ENCODE data around the gene FER. TPM values are rescaled to one million over a fixed set of nuclear protein-coding genes. Genes with fewer than 3 reads are reported as not detected.

FER gene
- polyA plus RNA-seq, 1 of the 3 experiments (the other 2 are of a cell fraction) = 1.8 TPM

GRCh38 chr5:108950276-108950675 is 202.6 kb downstream of the FER start:
- peaks cover 4% of the 10 kb centered on the region for H3F3A ChIP-seq (replicated peaks; ENCODE audit: insufficient read depth)
- H3K9me2 ChIP-seq = no peaks in the 10 kb centered on the region; the same call in 1 of the 2 replicates
- H3K4me2 ChIP-seq = no peak overlapping the region
- H3K27me3 ChIP-seq (ENCODE audit: insufficient read depth) = no peaks in the 10 kb centered on the region
- no peaks in the 10 kb centered on the region for H3K79me2 ChIP-seq (ENCODE audit: insufficient read depth)
- H3K4me1 ChIP-seq (ENCODE audit: control insufficient read depth in 1 of 2, insufficient read depth in 2 of 2, low read depth in 1 of 2, low read length in 1 of 2) = peaks cover 0 to 6% of the 10 kb centered on the region in 2 experiments; a peak in 1 of 4 replicates
- no peak overlapping the region for H3K9ac ChIP-seq
- no peaks in the 10 kb centered on the region for H4K20me1 ChIP-seq (ENCODE audit: insufficient read depth)
- ChIA-PET POLR2A (no interaction called here), CTCF (no interaction called here)
- H2AFZ ChIP-seq (ENCODE audit: low read depth) = no peak overlapping the region
- 94% methylated on average over 2 of the region's 2 CpGs for whole genome bisulfite sequencing (ENCODE audit: low lambda C conversion rate)
- no peak for DNase-seq
- no peak overlapping the region for H3K27ac ChIP-seq (ENCODE audit: low read depth in 2 of 2, low read length in 1 of 2)
- TF ChIP-seq EZH2phosphoT487 (IDR thresholded peaks at IDR 0.05; ENCODE audit: borderline replicate concordance, low read depth) (no peak), EP300 (IDR thresholded peaks at IDR 0.05; ENCODE audit: borderline replicate concordance in 1 of 2, low read depth in 1 of 2, low read length in 1 of 2) (no peak), ELF1 (IDR thresholded peaks at IDR 0.05) (no peak), TCF12 (IDR thresholded peaks at IDR 0.05) (no peak), IRF3 (IDR thresholded peaks at IDR 0.05; ENCODE audit: low read depth, low read length) (no peak), RXRA (IDR thresholded peaks at IDR 0.05; ENCODE audit: borderline replicate concordance, low read depth) (no peak), YY1 (IDR thresholded peaks at IDR 0.05; ENCODE audit: low read depth) (no peak), NFIC (IDR thresholded peaks at IDR 0.05; ENCODE audit: borderline replicate concordance) (no peak), NRF1 (IDR thresholded peaks at IDR 0.05; ENCODE audit: low read depth, low read length) (no peak), POLR2AphosphoS5 (IDR thresholded peaks at IDR 0.05; ENCODE audit: low read depth, low read length) (no peak), JUND (IDR thresholded peaks at IDR 0.05) (no peak), TAF1 (IDR thresholded peaks at IDR 0.05; ENCODE audit: borderline replicate concordance, low read depth, low read length) (no peak), GABPA (IDR thresholded peaks at IDR 0.05; ENCODE audit: low read depth) (no peak), FOXM1 (IDR thresholded peaks at IDR 0.05; ENCODE audit: low read depth) (no peak)
- TF ChIP-seq, protein P1, sequence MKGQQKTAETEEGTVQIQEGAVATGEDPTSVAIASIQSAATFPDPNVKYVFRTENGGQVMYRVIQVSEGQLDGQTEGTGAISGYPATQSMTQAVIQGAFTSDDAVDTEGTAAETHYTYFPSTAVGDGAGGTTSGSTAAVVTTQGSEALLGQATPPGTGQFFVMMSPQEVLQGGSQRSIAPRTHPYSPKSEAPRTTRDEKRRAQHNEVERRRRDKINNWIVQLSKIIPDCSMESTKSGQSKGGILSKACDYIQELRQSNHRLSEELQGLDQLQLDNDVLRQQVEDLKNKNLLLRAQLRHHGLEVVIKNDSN (IDR thresholded peaks at IDR 0.05; ENCODE audit: borderline replicate concordance, low read depth) = no peak
- TF ChIP-seq, protein P2, sequence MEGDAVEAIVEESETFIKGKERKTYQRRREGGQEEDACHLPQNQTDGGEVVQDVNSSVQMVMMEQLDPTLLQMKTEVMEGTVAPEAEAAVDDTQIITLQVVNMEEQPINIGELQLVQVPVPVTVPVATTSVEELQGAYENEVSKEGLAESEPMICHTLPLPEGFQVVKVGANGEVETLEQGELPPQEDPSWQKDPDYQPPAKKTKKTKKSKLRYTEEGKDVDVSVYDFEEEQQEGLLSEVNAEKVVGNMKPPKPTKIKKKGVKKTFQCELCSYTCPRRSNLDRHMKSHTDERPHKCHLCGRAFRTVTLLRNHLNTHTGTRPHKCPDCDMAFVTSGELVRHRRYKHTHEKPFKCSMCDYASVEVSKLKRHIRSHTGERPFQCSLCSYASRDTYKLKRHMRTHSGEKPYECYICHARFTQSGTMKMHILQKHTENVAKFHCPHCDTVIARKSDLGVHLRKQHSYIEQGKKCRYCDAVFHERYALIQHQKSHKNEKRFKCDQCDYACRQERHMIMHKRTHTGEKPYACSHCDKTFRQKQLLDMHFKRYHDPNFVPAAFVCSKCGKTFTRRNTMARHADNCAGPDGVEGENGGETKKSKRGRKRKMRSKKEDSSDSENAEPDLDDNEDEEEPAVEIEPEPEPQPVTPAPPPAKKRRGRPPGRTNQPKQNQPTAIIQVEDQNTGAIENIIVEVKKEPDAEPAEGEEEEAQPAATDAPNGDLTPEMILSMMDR (IDR thresholded peaks at IDR 0.05) = no peak
- H3K4me3 ChIP-seq (ENCODE audit: low read depth in 2 of 2, low read length in 1 of 2) = no peak overlapping the region
- no peaks in the 10 kb centered on the region for H3K9me3 ChIP-seq
- H3K36me3 ChIP-seq (replicated peaks in 1 of 2; ENCODE audit: control insufficient read depth in 1 of 2, insufficient read depth in 2 of 2, low read length in 1 of 2) = peaks cover 4 to 10% of the 10 kb centered on the region in 2 experiments

DNA sequence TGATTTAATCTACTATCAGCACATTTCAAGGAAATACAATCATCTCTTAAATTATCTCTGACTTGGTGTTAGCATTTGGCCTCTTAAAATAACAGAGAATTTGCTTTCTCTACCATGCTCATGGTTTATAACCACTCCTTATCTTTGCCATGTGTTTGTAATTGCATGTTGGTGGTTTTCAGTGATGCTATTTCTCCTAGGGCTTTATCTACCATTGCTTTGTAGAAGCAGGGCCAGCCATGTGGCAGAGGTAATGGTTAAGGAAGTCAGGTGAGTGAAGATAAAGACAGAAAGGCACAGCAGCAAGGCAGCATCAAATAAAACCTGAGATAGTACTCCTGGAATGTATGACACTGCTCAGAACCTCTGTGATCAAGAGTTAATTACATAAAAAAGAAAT is 206.2 kb downstream of the FER start:
- H3K9ac ChIP-seq = no peak overlapping the region
- H3F3A ChIP-seq (replicated peaks; ENCODE audit: insufficient read depth) = peaks cover 4% of the 10 kb centered on the region
- H2AFZ ChIP-seq (ENCODE audit: low read depth) = no peak overlapping the region
- H3K27ac ChIP-seq (ENCODE audit: low read depth in 2 of 2, low read length in 1 of 2) = no peak overlapping the region
- CTCF ChIA-PET = no interaction called here
- H3K9me2 ChIP-seq = no peaks in the 10 kb centered on the region
- peak; percentile 31; the same call in 1 of the 2 replicates for TF ChIP-seq GATA2 (CRISPR knock-in tag; IDR thresholded peaks at IDR 0.05)
- no peak for TF ChIP-seq SMC3 (IDR thresholded peaks at IDR 0.05; ENCODE audit: low read depth, low read length)
- 0 out of 2 replicates have a peak, but pooled peaks have one; percentile 42 for TF ChIP-seq RCOR1 (IDR thresholded peaks at IDR 0.05; ENCODE audit: low read length)
- H3K27me3 ChIP-seq (ENCODE audit: insufficient read depth) = no peaks in the 10 kb centered on the region
- peaks cover 0 to 14% of the 10 kb centered on the region in 2 experiments for H3K36me3 ChIP-seq (replicated peaks in 1 of 2; ENCODE audit: control insufficient read depth in 1 of 2, insufficient read depth in 2 of 2, low read length in 1 of 2)
- H3K4me1 ChIP-seq (ENCODE audit: control insufficient read depth in 1 of 2, insufficient read depth in 2 of 2, low read depth in 1 of 2, low read length in 1 of 2) = peaks cover 0 to 6% of the 10 kb centered on the region in 2 experiments; a peak in 1 of 4 replicates
- H3K4me3 ChIP-seq (ENCODE audit: low read depth in 2 of 2, low read length in 1 of 2) = no peak overlapping the region
- H3K9me3 ChIP-seq = no peaks in the 10 kb centered on the region
- H3K4me2 ChIP-seq = no peak overlapping the region
- DNase-seq = no peak
- no peaks in the 10 kb centered on the region for H4K20me1 ChIP-seq (ENCODE audit: insufficient read depth)
- no peaks in the 10 kb centered on the region for H3K79me2 ChIP-seq (ENCODE audit: insufficient read depth)
- POLR2A ChIA-PET = no interaction called here
